ENCODE data around the gene EXOC3L4.
A peak's percentile ranks its signal among the peaks of the same experiment; 100 is the strongest.

EXOC3L4 gene

GRCh38 chr14:103078860-103079587 lies 15.5 kb upstream of the EXOC3L4 start:
- peaks cover 17% of the 10 kb centered on the region for H3K4me1 ChIP-seq (ENCODE audit: low read length)
- TF ChIP-seq, protein P1, sequence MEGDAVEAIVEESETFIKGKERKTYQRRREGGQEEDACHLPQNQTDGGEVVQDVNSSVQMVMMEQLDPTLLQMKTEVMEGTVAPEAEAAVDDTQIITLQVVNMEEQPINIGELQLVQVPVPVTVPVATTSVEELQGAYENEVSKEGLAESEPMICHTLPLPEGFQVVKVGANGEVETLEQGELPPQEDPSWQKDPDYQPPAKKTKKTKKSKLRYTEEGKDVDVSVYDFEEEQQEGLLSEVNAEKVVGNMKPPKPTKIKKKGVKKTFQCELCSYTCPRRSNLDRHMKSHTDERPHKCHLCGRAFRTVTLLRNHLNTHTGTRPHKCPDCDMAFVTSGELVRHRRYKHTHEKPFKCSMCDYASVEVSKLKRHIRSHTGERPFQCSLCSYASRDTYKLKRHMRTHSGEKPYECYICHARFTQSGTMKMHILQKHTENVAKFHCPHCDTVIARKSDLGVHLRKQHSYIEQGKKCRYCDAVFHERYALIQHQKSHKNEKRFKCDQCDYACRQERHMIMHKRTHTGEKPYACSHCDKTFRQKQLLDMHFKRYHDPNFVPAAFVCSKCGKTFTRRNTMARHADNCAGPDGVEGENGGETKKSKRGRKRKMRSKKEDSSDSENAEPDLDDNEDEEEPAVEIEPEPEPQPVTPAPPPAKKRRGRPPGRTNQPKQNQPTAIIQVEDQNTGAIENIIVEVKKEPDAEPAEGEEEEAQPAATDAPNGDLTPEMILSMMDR (IDR thresholded peaks at IDR 0.05; ENCODE audit: low read depth, low read length) = no peak
- TF ChIP-seq EZH2phosphoT487 (IDR thresholded peaks at IDR 0.05; ENCODE audit: low read depth) = no peak
- no peaks in the 10 kb centered on the region for H3K79me2 ChIP-seq (ENCODE audit: low read length)
- peak overlapping the region; percentile 48; the same call in 1 of the 2 replicates for H3K4me2 ChIP-seq (ENCODE audit: low read length)
- H3K36me3 ChIP-seq (replicated peaks; ENCODE audit: low read depth, low read length) = no peaks in the 10 kb centered on the region
- H4K20me1 ChIP-seq (ENCODE audit: insufficient read depth, low read length) = no peaks in the 10 kb centered on the region
- H3K27me3 ChIP-seq (ENCODE audit: low read depth, low read length) = peaks cover 16% of the 10 kb centered on the region
- H3K9ac ChIP-seq (ENCODE audit: low read length) = no peak overlapping the region
- no peak overlapping the region for H3K27ac ChIP-seq (ENCODE audit: low read length)
- H2AFZ ChIP-seq (ENCODE audit: low read depth, low read length) = no peak overlapping the region
- no peak overlapping the region for H3K4me3 ChIP-seq (ENCODE audit: low read length)
- H3K9me3 ChIP-seq (ENCODE audit: insufficient read depth, low read length) = no peaks in the 10 kb centered on the region

DNA sequence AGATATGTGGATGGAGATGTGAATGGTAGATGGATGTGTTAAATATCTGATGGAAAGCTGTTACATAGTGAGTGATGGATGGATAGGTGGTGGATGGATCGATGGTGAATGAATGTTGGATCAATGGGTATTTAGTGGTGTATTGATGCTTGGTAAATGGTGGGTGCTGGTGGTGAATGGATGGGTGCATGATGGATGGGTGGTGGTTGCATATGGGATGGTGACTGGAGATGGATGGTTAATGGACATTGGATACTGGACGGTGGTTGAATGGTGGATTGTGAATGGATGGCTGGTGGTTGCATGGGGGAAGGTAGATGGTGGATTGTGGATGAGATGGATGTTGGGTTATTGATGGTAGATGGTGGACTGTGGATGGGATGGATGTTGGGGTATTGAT lies 12.6 kb upstream of the EXOC3L4 start:
- H2AFZ ChIP-seq (ENCODE audit: low read depth, low read length) = no peak overlapping the region
- no peaks in the 10 kb centered on the region for H3K9me3 ChIP-seq (ENCODE audit: insufficient read depth, low read length)
- TF ChIP-seq, protein P1 (IDR thresholded peaks at IDR 0.05; ENCODE audit: low read depth, low read length) = no peak
- no peak for TF ChIP-seq EZH2phosphoT487 (IDR thresholded peaks at IDR 0.05; ENCODE audit: low read depth)
- 0 out of 2 replicates have a peak, but pooled peaks cover 3% of the 10 kb centered on the region for H3K27me3 ChIP-seq (ENCODE audit: low read depth, low read length)
- no peaks in the 10 kb centered on the region for H4K20me1 ChIP-seq (ENCODE audit: insufficient read depth, low read length)
- no peak overlapping the region for H3K27ac ChIP-seq (ENCODE audit: low read length)
- H3K79me2 ChIP-seq (ENCODE audit: low read length) = no peaks in the 10 kb centered on the region
- no peak overlapping the region for H3K9ac ChIP-seq (ENCODE audit: low read length)
- H3K4me1 ChIP-seq (ENCODE audit: low read length) = peaks cover 8% of the 10 kb centered on the region; the same call in 1 of the 2 replicates
- no peaks in the 10 kb centered on the region for H3K36me3 ChIP-seq (replicated peaks; ENCODE audit: low read depth, low read length)
- no peak overlapping the region for H3K4me3 ChIP-seq (ENCODE audit: low read length)
- no peak overlapping the region for H3K4me2 ChIP-seq (ENCODE audit: low read length)

- no peaks in the 10 kb centered on the region for H3K36me3 ChIP-seq (replicated peaks; ENCODE audit: low read depth, low read length)
- H3K79me2 ChIP-seq (ENCODE audit: low read length) = no peaks in the 10 kb centered on the region
- H2AFZ ChIP-seq (ENCODE audit: low read depth, low read length) = no peak within 1 kb of the TSS
- no peak within 1 kb of the TSS for H3K4me2 ChIP-seq (ENCODE audit: low read length)
- no peaks in the 10 kb centered on the region for H3K9me3 ChIP-seq (ENCODE audit: insufficient read depth, low read length)
- H3K4me1 ChIP-seq (ENCODE audit: low read length) = no peaks in the 10 kb centered on the region
- no peak within 1 kb of the TSS for H3K27ac ChIP-seq (ENCODE audit: low read length)
- no peak within 1 kb of the TSS for H3K4me3 ChIP-seq (ENCODE audit: low read length)
- no peak for TF ChIP-seq EZH2phosphoT487 (IDR thresholded peaks at IDR 0.05; ENCODE audit: low read depth)
- TF ChIP-seq, protein P1 (IDR thresholded peaks at IDR 0.05; ENCODE audit: low read depth, low read length) = no peak
- no peaks in the 10 kb centered on the region for H4K20me1 ChIP-seq (ENCODE audit: insufficient read depth, low read length)
- H3K27me3 ChIP-seq (ENCODE audit: low read depth, low read length) = 0 out of 2 replicates have a peak, but pooled peaks cover 3% of the 10 kb centered on the region
- H3K9ac ChIP-seq (ENCODE audit: low read length) = no peak within 1 kb of the TSS
Observed at GRCh38 chr14:103084021-103084919, 10.3 kb upstream of the EXOC3L4 start, which contains the start of gene LBHD2. LBHD2 (plus strand) TSS chr14:103084210; CDS start chr14:103086013, 1,803 bp downstream.

All from OCI-LY3 (cell line).